Keratinocyte (primary cell): ENCODE data around the gene SPTBN4.

ENCODE experiments used
- CTCF ChIP-seq, 3 experiments: IDR thresholded peaks in 1 of 3; conservative IDR thresholded peaks in 1 of 3; optimal IDR thresholded peaks in 1 of 3; 2 replicates in 2 of 3; 3 replicates in 1 of 3; pipeline versions ENCODE3 to v1.5.1; 2011; ENCODE audit warnings: low read length in 3 of 3, mild to moderate bottlenecking in 3 of 3, moderate library complexity in 2 of 3, control low read depth in 1 of 3, inconsistent platforms in 1 of 3; ENCODE audit not compliant: insufficient read depth in 2 of 3; ENCODE audit errors: extremely low read depth in 1 of 3
- EZH2 ChIP-seq: IDR thresholded peaks from one replicate; pipeline ENCODE4 v1.6.1; 2012; ENCODE audit warnings: inconsistent platforms, mild to moderate bottlenecking, low read length, moderate library complexity

- no peak for TF ChIP-seq EZH2
- no peak for TF ChIP-seq CTCF (optimal IDR thresholded peaks at IDR 0.05 in 1 of 3, IDR thresholded peaks at IDR 0.05 in 1 of 3, conservative IDR thresholded peaks at IDR 0.05 in 1 of 3; ENCODE audit: extremely low read depth in 1 of 3, insufficient read depth in 2 of 3, low read length in 3 of 3)
These were observed 42.9 kb upstream of the SPTBN4 start for GRCh38 chr19:40423938-40424337.
